Loucy (cell line): ENCODE data around the gene ZNF689.

Experiments used
- H2AFZ ChIP-seq: fragments of 200-600 bp; sonication (generic); 2 replicates; pipeline ENCODE4 v1.6.0; 2016; ENCODE audit warnings: antibody characterized with exemption, mild to moderate bottlenecking, low read length, moderate library complexity
- H3F3A ChIP-seq: fragments of 200-600 bp; 2 replicates; pipeline ENCODE4 v1.6.0; 2016; ENCODE audit warnings: antibody characterized with exemption, low read depth, mild to moderate bottlenecking
- H3K27me3 ChIP-seq: fragments of 200-600 bp; sonication (generic); 2 replicates; pipeline ENCODE4 v1.6.1; 2014; ENCODE audit warnings: low read length, mild to moderate bottlenecking; ENCODE audit not compliant: insufficient read depth, poor library complexity, severe bottlenecking
- H3K36me3 ChIP-seq: fragments of 200-600 bp; sonication (generic); 2 replicates; pipeline ENCODE4 v1.6.1; 2016; ENCODE audit warnings: low read length; ENCODE audit not compliant: insufficient read depth
- H3K4me1 ChIP-seq: fragments of 200-600 bp; sonication (generic); 2 replicates; pipeline ENCODE4 v1.5.1; 2014; ENCODE audit warnings: low read length, mild to moderate bottlenecking; ENCODE audit not compliant: insufficient read depth, poor library complexity, severe bottlenecking
- H3K4me2 ChIP-seq: fragments of 200-600 bp; sonication (generic); 2 replicates; pipeline ENCODE4 v1.6.0; 2014; ENCODE audit warnings: antibody characterized with exemption, low read length, low read depth, mild to moderate bottlenecking; ENCODE audit not compliant: poor library complexity, severe bottlenecking
- H3K4me3 ChIP-seq: fragments of 200-600 bp; sonication (generic); 2 replicates; pipeline ENCODE4 v1.5.1; 2014; ENCODE audit warnings: low read length, mild to moderate bottlenecking, mixed read lengths; ENCODE audit not compliant: poor library complexity, severe bottlenecking
- H3K79me2 ChIP-seq: fragments of 200-600 bp; sonication (generic); 2 replicates; pipeline ENCODE4 v1.6.1; 2014; ENCODE audit warnings: low read length; ENCODE audit not compliant: insufficient read depth
- H3K9ac ChIP-seq: fragments of 200-600 bp; sonication (generic); 2 replicates; pipeline ENCODE4 v1.6.0; 2014; ENCODE audit warnings: mild to moderate bottlenecking, low read depth, low read length, moderate library complexity; ENCODE audit not compliant: poor library complexity, severe bottlenecking
- H3K9me2 ChIP-seq: fragments of 200-600 bp; sonication (generic); replicated peaks from 2 replicates; pipeline ENCODE4 v1.6.1; 2016; ENCODE audit warnings: low read depth, low read length, mixed read lengths
- H3K9me3 ChIP-seq: fragments of 200-600 bp; sonication (generic); 2 replicates; pipeline ENCODE4 v1.6.1; 2014; ENCODE audit warnings: mild to moderate bottlenecking, antibody characterized with exemption, low read length, low read depth; ENCODE audit not compliant: insufficient read depth
- H4K20me1 ChIP-seq: fragments of 200-600 bp; sonication (generic); 2 replicates; pipeline ENCODE4 v1.6.0; 2014; ENCODE audit warnings: antibody characterized with exemption, low read length, mild to moderate bottlenecking; ENCODE audit not compliant: insufficient read depth, poor library complexity, severe bottlenecking
- CTCF ChIP-seq: fragments of 200-600 bp; sonication (generic); conservative IDR thresholded peaks from 2 replicates; pipeline ENCODE4 v1.5.1; 2014; ENCODE audit warnings: mild to moderate bottlenecking, antibody characterized with exemption, low read length
- EZH2phosphoT487 ChIP-seq: fragments of 200-600 bp; IDR thresholded peaks from 2 replicates; pipeline ENCODE4 v1.6.1; 2018; ENCODE audit warnings: antibody characterized with exemption, mild to moderate bottlenecking, moderate library complexity, borderline replicate concordance

The ZNF689 gene

DNA sequence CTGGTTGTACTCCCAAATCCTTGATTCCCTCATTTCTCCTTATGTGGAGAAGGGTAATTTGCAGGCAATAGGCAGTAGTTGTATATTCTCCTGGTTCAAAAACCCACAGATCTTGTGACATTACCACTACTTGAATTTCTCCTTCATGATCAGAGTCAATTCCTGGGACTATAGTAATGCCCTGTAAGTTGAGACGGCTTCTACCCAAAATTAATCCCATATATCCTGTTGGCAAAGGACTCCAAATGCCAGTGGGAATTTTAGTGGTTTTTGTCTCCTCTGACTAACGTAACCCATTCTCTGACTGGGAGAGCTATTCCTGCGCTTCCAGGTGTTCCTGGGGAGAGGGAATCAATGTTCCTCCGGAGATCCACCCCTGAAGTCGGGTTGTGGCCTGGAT lies 11.6 kb upstream of the ZNF689 start:
- no peaks in the 10 kb centered on the region for H3K27me3 ChIP-seq
- H3K9me2 ChIP-seq: no peaks in the 10 kb centered on the region
- H3F3A ChIP-seq: no peaks in the 10 kb centered on the region
- H3K4me2 ChIP-seq: no peak overlapping the region
- no peaks in the 10 kb centered on the region for H4K20me1 ChIP-seq
- no peaks in the 10 kb centered on the region for H3K79me2 ChIP-seq
- peaks cover 9% of the 10 kb centered on the region for H3K4me1 ChIP-seq
- H3K9me3 ChIP-seq: no peaks in the 10 kb centered on the region
- no peak overlapping the region for H3K9ac ChIP-seq
- no peaks in the 10 kb centered on the region for H3K36me3 ChIP-seq
- no peak overlapping the region for H2AFZ ChIP-seq
- H3K4me3 ChIP-seq: no peak overlapping the region
- TF ChIP-seq EZH2phosphoT487 (no peak), CTCF (no peak)

GRCh38 chr16:30620169-30620568 lies 10.0 kb upstream of the ZNF689 start:
- no peaks in the 10 kb centered on the region for H3K79me2 ChIP-seq
- H3K4me1 ChIP-seq: peaks cover 10% of the 10 kb centered on the region
- no peak overlapping the region for H2AFZ ChIP-seq
- no peaks in the 10 kb centered on the region for H3F3A ChIP-seq
- H3K27me3 ChIP-seq: no peaks in the 10 kb centered on the region
- no peaks in the 10 kb centered on the region for H3K9me2 ChIP-seq
- no peak for TF ChIP-seq EZH2phosphoT487
- TF ChIP-seq CTCF: no peak
- no peaks in the 10 kb centered on the region for H4K20me1 ChIP-seq
- H3K9me3 ChIP-seq: no peaks in the 10 kb centered on the region
- H3K36me3 ChIP-seq: no peaks in the 10 kb centered on the region
- H3K4me3 ChIP-seq: no peak overlapping the region
- H3K9ac ChIP-seq: no peak overlapping the region
- no peak overlapping the region for H3K4me2 ChIP-seq

DNA sequence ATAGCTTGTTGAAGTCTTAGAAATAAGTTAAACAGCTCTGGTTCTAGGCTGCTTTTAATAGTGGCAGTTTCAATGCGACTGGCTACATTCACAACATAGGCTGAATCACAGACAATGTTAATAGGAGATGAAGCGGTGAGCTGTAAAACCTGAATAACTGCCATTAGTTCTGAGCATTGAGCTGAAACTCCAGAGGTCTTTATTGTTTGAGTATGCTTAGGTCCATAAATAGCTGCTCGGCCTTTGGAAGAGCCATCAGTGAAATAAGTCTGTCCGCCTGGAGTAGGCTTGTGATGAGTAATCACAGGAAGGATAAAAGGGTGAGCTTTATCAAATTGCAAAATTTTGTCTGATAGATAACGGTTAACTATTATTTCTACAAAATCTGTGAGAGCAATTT lies 9.4 kb upstream of the ZNF689 start:
- no peak overlapping the region for H3K9ac ChIP-seq
- H3K9me2 ChIP-seq: no peaks in the 10 kb centered on the region
- no peaks in the 10 kb centered on the region for H3K9me3 ChIP-seq
- H3K36me3 ChIP-seq: no peaks in the 10 kb centered on the region
- H3F3A ChIP-seq: no peaks in the 10 kb centered on the region
- no peaks in the 10 kb centered on the region for H3K27me3 ChIP-seq
- H4K20me1 ChIP-seq: no peaks in the 10 kb centered on the region
- TF ChIP-seq CTCF (no peak), EZH2phosphoT487 (no peak)
- no peak overlapping the region for H3K4me2 ChIP-seq
- no peak overlapping the region for H2AFZ ChIP-seq
- no peaks in the 10 kb centered on the region for H3K79me2 ChIP-seq
- peaks cover 12% of the 10 kb centered on the region for H3K4me1 ChIP-seq
- H3K4me3 ChIP-seq: no peak overlapping the region
